ENCODE measurements around the gene TTLL13.

GRCh38 chr15:90300988-90301706, 51.8 kb downstream of the TTLL13 start:
- TF ChIP-seq POLR2A (IDR thresholded peaks at IDR 0.05) (no peak), CTCF (IDR thresholded peaks at IDR 0.05) (peak; percentile 32 to 66 (median 52))

All from body of pancreas (tissue), 4 donors.